ENCODE results near the gene NDUFA12. TPM values are rescaled to one million over a fixed set of nuclear protein-coding genes. Genes with fewer than 3 reads are reported as not detected.

NDUFA12 gene
- total RNA-seq, 1 experiment from 2014 or later: 157 TPM

DNA sequence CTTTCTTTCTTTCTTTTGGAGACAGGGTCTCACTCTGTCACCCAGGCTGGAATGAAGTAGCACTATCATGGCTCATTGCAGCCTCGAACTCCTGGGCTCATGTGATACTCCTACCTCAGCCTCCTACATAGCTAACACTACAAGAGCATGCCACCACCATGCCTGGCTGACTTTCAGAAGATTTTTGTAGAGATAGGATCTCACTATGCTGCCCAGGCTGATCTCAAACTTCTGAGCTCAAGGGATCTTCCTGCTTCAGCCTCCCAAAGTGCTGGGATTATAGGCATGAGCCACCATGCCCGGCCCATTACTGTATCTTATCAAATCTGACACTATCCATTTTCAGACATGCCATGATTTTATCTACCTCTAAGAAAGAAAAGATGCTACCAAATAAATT, 31.6 kb downstream of the NDUFA12 start:
- CTCF ChIA-PET: no interaction called here
- no peaks in the 10 kb centered on the region for H3K27me3 ChIP-seq (replicated peaks; ENCODE audit: insufficient read depth, low read depth, low read length, poor library complexity)
- POLR2A ChIA-PET (ENCODE audit: low non-redundant PET): no interaction called here
- no peaks in the 10 kb centered on the region for H3K36me3 ChIP-seq (ENCODE audit: insufficient read depth, low read length, poor library complexity, severe bottlenecking)
- TF ChIP-seq, protein P1, sequence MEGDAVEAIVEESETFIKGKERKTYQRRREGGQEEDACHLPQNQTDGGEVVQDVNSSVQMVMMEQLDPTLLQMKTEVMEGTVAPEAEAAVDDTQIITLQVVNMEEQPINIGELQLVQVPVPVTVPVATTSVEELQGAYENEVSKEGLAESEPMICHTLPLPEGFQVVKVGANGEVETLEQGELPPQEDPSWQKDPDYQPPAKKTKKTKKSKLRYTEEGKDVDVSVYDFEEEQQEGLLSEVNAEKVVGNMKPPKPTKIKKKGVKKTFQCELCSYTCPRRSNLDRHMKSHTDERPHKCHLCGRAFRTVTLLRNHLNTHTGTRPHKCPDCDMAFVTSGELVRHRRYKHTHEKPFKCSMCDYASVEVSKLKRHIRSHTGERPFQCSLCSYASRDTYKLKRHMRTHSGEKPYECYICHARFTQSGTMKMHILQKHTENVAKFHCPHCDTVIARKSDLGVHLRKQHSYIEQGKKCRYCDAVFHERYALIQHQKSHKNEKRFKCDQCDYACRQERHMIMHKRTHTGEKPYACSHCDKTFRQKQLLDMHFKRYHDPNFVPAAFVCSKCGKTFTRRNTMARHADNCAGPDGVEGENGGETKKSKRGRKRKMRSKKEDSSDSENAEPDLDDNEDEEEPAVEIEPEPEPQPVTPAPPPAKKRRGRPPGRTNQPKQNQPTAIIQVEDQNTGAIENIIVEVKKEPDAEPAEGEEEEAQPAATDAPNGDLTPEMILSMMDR (conservative IDR thresholded peaks at IDR 0.05; ENCODE audit: low read depth, low read length): no peak
- TF ChIP-seq EZH2 (IDR thresholded peaks at IDR 0.05; ENCODE audit: borderline replicate concordance, low read depth, low read length, poor library complexity, severe bottlenecking): no peak
- DNase-seq (ENCODE audit: low spot score): no peak
- no TSS peak for BruUV-seq (replicated peaks)
- intact Hi-C loops (cut with micrococcal nuclease; ENCODE audit: unreplicated experiment): no loop called here
- no peak overlapping the region for H3K4me3 ChIP-seq (ENCODE audit: low read depth, low read length, poor library complexity, severe bottlenecking)
- no peaks in the 10 kb centered on the region for H3K9me3 ChIP-seq (ENCODE audit: low read depth, low read length, poor library complexity, severe bottlenecking)
- H3K4me1 ChIP-seq (ENCODE audit: insufficient read depth, low read length, poor library complexity, severe bottlenecking): no peaks in the 10 kb centered on the region
- H3K27ac ChIP-seq (ENCODE audit: low read depth, low read length, poor library complexity, severe bottlenecking): no peak overlapping the region

DNA sequence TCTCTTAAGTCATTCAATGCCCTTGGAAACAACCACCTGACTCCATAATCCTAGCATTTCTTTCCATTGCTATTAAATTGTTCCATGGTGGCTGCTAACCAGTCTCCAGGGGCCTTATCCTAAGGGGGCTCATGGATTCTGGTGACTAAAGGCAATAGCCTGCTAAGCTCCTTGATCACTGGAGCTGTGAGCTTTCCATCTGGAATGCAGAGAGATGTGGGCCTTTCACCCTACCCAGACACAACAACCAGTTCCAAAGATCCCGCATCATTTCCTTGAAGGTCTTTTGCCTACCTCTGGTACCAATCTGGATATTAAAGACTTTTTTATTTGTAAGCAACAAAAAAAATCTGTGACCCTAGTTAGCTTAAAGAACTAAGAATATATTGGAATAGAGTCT, 32.9 kb downstream of the NDUFA12 start:
- DNase-seq (ENCODE audit: low spot score): no peak
- H3K9me3 ChIP-seq (ENCODE audit: low read depth, low read length, poor library complexity, severe bottlenecking): no peaks in the 10 kb centered on the region
- H3K36me3 ChIP-seq (ENCODE audit: insufficient read depth, low read length, poor library complexity, severe bottlenecking): no peaks in the 10 kb centered on the region
- H3K27ac ChIP-seq (ENCODE audit: low read depth, low read length, poor library complexity, severe bottlenecking): no peak overlapping the region
- POLR2A ChIA-PET (ENCODE audit: low non-redundant PET): no interaction called here
- intact Hi-C loops (cut with micrococcal nuclease; ENCODE audit: unreplicated experiment): no loop called here
- no peaks in the 10 kb centered on the region for H3K27me3 ChIP-seq (replicated peaks; ENCODE audit: insufficient read depth, low read depth, low read length, poor library complexity)
- H3K4me1 ChIP-seq (ENCODE audit: insufficient read depth, low read length, poor library complexity, severe bottlenecking): no peaks in the 10 kb centered on the region
- H3K4me3 ChIP-seq (ENCODE audit: low read depth, low read length, poor library complexity, severe bottlenecking): no peak overlapping the region
- CTCF ChIA-PET: no interaction called here
- no TSS peak for BruUV-seq (replicated peaks)
- TF ChIP-seq, protein P1 (conservative IDR thresholded peaks at IDR 0.05; ENCODE audit: low read depth, low read length): no peak
- TF ChIP-seq EZH2 (IDR thresholded peaks at IDR 0.05; ENCODE audit: borderline replicate concordance, low read depth, low read length, poor library complexity, severe bottlenecking): no peak

DNA sequence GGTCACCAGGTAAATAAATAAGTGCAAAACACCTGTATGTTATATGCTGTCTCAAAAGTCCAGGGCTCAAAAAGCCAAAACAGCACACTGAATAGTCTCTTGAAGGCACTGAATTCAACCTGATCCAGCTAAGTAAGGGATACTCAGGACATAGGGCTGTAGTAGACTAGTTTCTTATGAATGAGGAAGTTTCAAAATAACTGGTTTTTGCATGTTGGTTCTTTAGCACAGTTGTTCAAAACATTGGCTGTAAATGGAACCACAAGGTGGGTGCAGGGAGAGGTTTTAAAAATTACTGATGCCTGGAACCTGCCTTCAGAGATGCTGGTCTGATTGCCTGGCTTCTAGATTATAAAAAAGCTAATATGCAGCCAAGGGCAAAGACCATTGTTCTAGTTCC, 34.1 kb downstream of the NDUFA12 start:
- intact Hi-C loops (cut with micrococcal nuclease; ENCODE audit: unreplicated experiment): no loop called here

More for the DNA sequence above, 34.1 kb downstream of the NDUFA12 start:
- no peak overlapping the region for H3K27ac ChIP-seq (ENCODE audit: low read depth, low read length, poor library complexity, severe bottlenecking)
- no TSS peak for BruUV-seq (replicated peaks)
- H3K36me3 ChIP-seq (ENCODE audit: insufficient read depth, low read length, poor library complexity, severe bottlenecking): no peaks in the 10 kb centered on the region
- CTCF ChIA-PET: no interaction called here
- no peaks in the 10 kb centered on the region for H3K4me1 ChIP-seq (ENCODE audit: insufficient read depth, low read length, poor library complexity, severe bottlenecking)
- no peaks in the 10 kb centered on the region for H3K9me3 ChIP-seq (ENCODE audit: low read depth, low read length, poor library complexity, severe bottlenecking)
- TF ChIP-seq, protein P1 (conservative IDR thresholded peaks at IDR 0.05; ENCODE audit: low read depth, low read length): no peak
- TF ChIP-seq EZH2 (IDR thresholded peaks at IDR 0.05; ENCODE audit: borderline replicate concordance, low read depth, low read length, poor library complexity, severe bottlenecking): no peak
- no peak overlapping the region for H3K4me3 ChIP-seq (ENCODE audit: low read depth, low read length, poor library complexity, severe bottlenecking)
- POLR2A ChIA-PET (ENCODE audit: low non-redundant PET): no interaction called here
- H3K27me3 ChIP-seq (replicated peaks; ENCODE audit: insufficient read depth, low read depth, low read length, poor library complexity): no peaks in the 10 kb centered on the region
- DNase-seq (ENCODE audit: low spot score): no peak

Measured in A673 (cell line).